ENCODE results near the gene HTR2C.

DNA sequence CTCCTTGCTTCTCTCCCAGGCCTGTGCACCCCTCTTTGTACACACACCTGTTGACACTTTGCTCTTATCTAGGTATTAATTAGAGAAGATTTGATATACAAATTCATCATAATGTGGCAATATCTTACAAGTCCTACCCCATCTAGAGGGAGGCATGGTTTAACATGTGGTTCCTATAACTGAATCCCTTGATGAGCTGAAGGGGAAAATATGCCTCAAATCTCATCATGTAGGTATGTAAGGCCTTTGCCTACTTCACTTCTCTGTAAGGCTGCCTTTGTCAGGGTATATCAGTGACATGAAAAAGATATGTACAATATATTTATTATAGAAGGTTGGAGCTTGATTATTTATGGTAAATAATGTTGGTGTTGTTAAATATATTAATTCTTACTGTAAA is 31.9 kb downstream of the HTR2C start:
- TF ChIP-seq, protein P1, sequence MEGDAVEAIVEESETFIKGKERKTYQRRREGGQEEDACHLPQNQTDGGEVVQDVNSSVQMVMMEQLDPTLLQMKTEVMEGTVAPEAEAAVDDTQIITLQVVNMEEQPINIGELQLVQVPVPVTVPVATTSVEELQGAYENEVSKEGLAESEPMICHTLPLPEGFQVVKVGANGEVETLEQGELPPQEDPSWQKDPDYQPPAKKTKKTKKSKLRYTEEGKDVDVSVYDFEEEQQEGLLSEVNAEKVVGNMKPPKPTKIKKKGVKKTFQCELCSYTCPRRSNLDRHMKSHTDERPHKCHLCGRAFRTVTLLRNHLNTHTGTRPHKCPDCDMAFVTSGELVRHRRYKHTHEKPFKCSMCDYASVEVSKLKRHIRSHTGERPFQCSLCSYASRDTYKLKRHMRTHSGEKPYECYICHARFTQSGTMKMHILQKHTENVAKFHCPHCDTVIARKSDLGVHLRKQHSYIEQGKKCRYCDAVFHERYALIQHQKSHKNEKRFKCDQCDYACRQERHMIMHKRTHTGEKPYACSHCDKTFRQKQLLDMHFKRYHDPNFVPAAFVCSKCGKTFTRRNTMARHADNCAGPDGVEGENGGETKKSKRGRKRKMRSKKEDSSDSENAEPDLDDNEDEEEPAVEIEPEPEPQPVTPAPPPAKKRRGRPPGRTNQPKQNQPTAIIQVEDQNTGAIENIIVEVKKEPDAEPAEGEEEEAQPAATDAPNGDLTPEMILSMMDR (conservative IDR thresholded peaks at IDR 0.05; ENCODE audit: low read depth in 2 of 2): no peak
- TF ChIP-seq EZH2phosphoT487 (IDR thresholded peaks at IDR 0.05; ENCODE audit: unreplicated experiment): no peak
- no peak for TF ChIP-seq POLR2AphosphoS5 (IDR thresholded peaks at IDR 0.05; ENCODE audit: low read depth)
- no peak for TF ChIP-seq JUNB (IDR thresholded peaks at IDR 0.05; ENCODE audit: unreplicated experiment)
